GM12878 (cell line): ENCODE data around the gene AMELX. TPM values are rescaled to one million over a fixed set of nuclear protein-coding genes. Genes with fewer than 3 reads are reported as not detected.

Experiments used
- ATAC-seq: fragments of 200-7000 bp; cut with Tn5 transposase; 3 replicates; pipeline ENCODE4 v1.9.1; 2020; ENCODE audit warnings: mild to moderate bottlenecking, moderate library complexity
- BruUV-seq: library from RNA; stranded (reverse); fragments of 400-500 nt; replicated peaks from 2 replicates; lab custom pipeline; 2021; lab: Mats Ljungman, UMichigan
- CTCF ChIA-PET: fragments of 300-600 bp; sonication (Branson Sonifier 250); formaldehyde crosslinking; extraction: SDS; loops from one replicate; lab custom pipeline; 2021; ENCODE audit warnings: inconsistent platforms; lab: Yijun Ruan, JAX
- POLR2A ChIA-PET: fragments of 350-600 bp; formaldehyde crosslinking; extraction: SDS; loops from one replicate; lab custom pipeline; 2021; ENCODE audit warnings: inconsistent platforms; lab: Charles Lee
- RAD21 ChIA-PET: fragments of 300-600 bp; sonication (Branson Sonifier 250); formaldehyde crosslinking; loops from one replicate; lab custom pipeline; 2023; ENCODE audit warnings: antibody characterized with exemption; ENCODE audit not compliant: unreplicated experiment; lab: Charles Lee
- SMC1A ChIA-PET: fragments of 300-600 bp; sonication (Branson Sonifier 250); formaldehyde crosslinking; loops from one replicate; lab custom pipeline; 2023; ENCODE audit not compliant: unreplicated experiment, uncharacterized antibody; lab: Charles Lee
- DNase-seq: peaks from one replicate; pipeline ENCODE4 v3.0.0-alpha.2; 2011; ENCODE audit warnings: low read depth, low spot score
- FAIRE-seq: peaks from 3 replicates; lab custom pipeline; 2011; peaks lifted over from hg19 to GRCh38; lab: Jason Lieb, UNC
- H2AFZ ChIP-seq: 2 replicates; pipeline ENCODE4 v1.6.0; 2011; ENCODE audit warnings: low read depth, low read length, control low read depth; ENCODE audit not compliant: control insufficient read depth
- H3K27ac ChIP-seq: 2 replicates; pipeline ENCODE4 v1.5.1; 2011; ENCODE audit warnings: control low read depth; ENCODE audit not compliant: control insufficient read depth, insufficient read depth
- H3K27me3 ChIP-seq, 2 experiments: replicated peaks in 1 of 2; 2 replicates each; pipeline versions ENCODE4 v1.6.0 to v1.6.1; 2011; ENCODE audit warnings: low read length in 1 of 2; ENCODE audit not compliant: control insufficient read depth in 2 of 2, insufficient read depth in 2 of 2
- H3K36me3 ChIP-seq, 2 experiments: 2 replicates each; pipeline ENCODE4 v1.5.1; 2011; ENCODE audit warnings: low read length in 1 of 2; ENCODE audit not compliant: control insufficient read depth in 2 of 2, insufficient read depth in 2 of 2
- H3K4me1 ChIP-seq: 2 replicates; pipeline ENCODE4 v1.6.1; 2011; ENCODE audit warnings: mild to moderate bottlenecking, low read length, moderate library complexity, mixed read lengths; ENCODE audit not compliant: control insufficient read depth, insufficient read depth
- H3K4me2 ChIP-seq: 2 replicates; pipeline ENCODE4 v1.6.0; 2011; ENCODE audit warnings: control low read depth; ENCODE audit not compliant: control insufficient read depth, insufficient read depth
- H3K4me3 ChIP-seq: fragments of 200-600 bp; sonication (generic); 2 replicates; pipeline ENCODE4 v1.5.1; 2016
- H3K79me2 ChIP-seq: 2 replicates; pipeline ENCODE4 v1.6.0; 2011; ENCODE audit warnings: low read length; ENCODE audit not compliant: control insufficient read depth, insufficient read depth
- H3K9ac ChIP-seq: 2 replicates; pipeline ENCODE4 v1.8.0; 2011; ENCODE audit warnings: low read length, control low read depth, mixed read lengths; ENCODE audit not compliant: control insufficient read depth, insufficient read depth
- H3K9me3 ChIP-seq: replicated peaks from 3 replicates; pipeline ENCODE4 v1.5.1; 2011; ENCODE audit warnings: mild to moderate bottlenecking, low read length; ENCODE audit not compliant: control insufficient read depth, insufficient read depth
- H4K20me1 ChIP-seq: 2 replicates; pipeline ENCODE4 v1.6.0; 2011; ENCODE audit not compliant: control insufficient read depth, insufficient read depth
- E2F4 ChIP-seq: IDR thresholded peaks from 2 replicates; pipeline ENCODE4 v1.6.1; 2012; ENCODE audit warnings: low read depth, low read length, improper control_type of control experiment
- KLF5 ChIP-seq: fragments of 450-650 bp; IDR thresholded peaks from 2 replicates; pipeline ENCODE4 v1.6.1; 2014; ENCODE audit warnings: mild to moderate bottlenecking; ENCODE audit not compliant: partially characterized antibody
- SUPT20H ChIP-seq: IDR thresholded peaks from 2 replicates; pipeline ENCODE4 v1.6.1; 2011; ENCODE audit warnings: low read depth, mild to moderate bottlenecking, low read length, moderate library complexity, borderline replicate concordance; ENCODE audit not compliant: control insufficient read depth
- TBL1XR1 ChIP-seq: IDR thresholded peaks from 2 replicates; pipeline ENCODE4 v1.6.1; 2012; ENCODE audit warnings: low read depth, low read length, improper control_type of control experiment
- WGBS: methylation state at CpG from one replicate; pipeline ENCODE4 v1.1.6; 2016; ENCODE audit warnings: low lambda C conversion rate; ENCODE audit not compliant: insufficient replicate concordance, insufficient coverage; ENCODE audit errors: missing lambda C conversion rate; 5-methylcytosine and 5-hydroxymethylcytosine counted together
- in situ Hi-C: fragments of 300-500 bp; cut with MboI; formaldehyde crosslinking; loops from 9 replicates; pipeline ENCODE4 v1.14.3; 2018; ENCODE audit warnings: mixed read lengths
- intact Hi-C: fragments of 100-400 bp; cut with micrococcal nuclease; formaldehyde crosslinking; loops from one replicate; pipeline ENCODE4 v1.14.2; 2022; ENCODE audit not compliant: unreplicated experiment
- polyA plus RNA-seq, 11 experiments: library from polyadenylated mRNA; depleted of rRNA in 4 of 11; unstranded in 6 of 11; stranded (reverse) in 5 of 11; fragments of >200 nt; fragmentation: Nextera tagmentation in 4 of 11; fragmentation: Illumina TruSeq in 1 of 11; extraction: Ambion mirVana in 4 of 11; extraction: Trizol in 1 of 11; gene quantifications; 1 replicate in 1 of 11; 2 replicates in 10 of 11; pipeline versions ENCODE4 v1.2.1 to v1.2.3, GENCODE V29; 2011 to 2016; ENCODE audit warnings: inconsistent platforms in 2 of 11, missing spikeins in 2 of 11, low read depth in 1 of 11
- total RNA-seq, 4 experiments: library from RNA; depleted of rRNA in 3 of 4; stranded (reverse); fragments of >200 nt in 3 of 4; fragmentation: Illumina TruSeq in 1 of 4; extraction: Trizol in 1 of 4; gene quantifications; 2 replicates each; pipeline versions ENCODE4 v1.2.1 to v1.2.3, GENCODE V29; 2013 to 2021
- TF ChIP-seq, protein P1 (sequence below): IDR thresholded peaks from 2 replicates; pipeline ENCODE4 v1.6.1; 2011; ENCODE audit warnings: low read depth, low read length, improper control_type of control experiment, borderline replicate concordance
- TF ChIP-seq, protein P2 (sequence below): IDR thresholded peaks from 2 replicates; pipeline ENCODE4 v1.6.1; 2012; ENCODE audit warnings: low read depth, low read length, improper control_type of control experiment

AMELX gene
- total and polyA plus RNA-seq, 10 of the 15 experiments (the other 5 are each of a cell fraction or from before 2014, with no cell fraction given) = not detected

DNA sequence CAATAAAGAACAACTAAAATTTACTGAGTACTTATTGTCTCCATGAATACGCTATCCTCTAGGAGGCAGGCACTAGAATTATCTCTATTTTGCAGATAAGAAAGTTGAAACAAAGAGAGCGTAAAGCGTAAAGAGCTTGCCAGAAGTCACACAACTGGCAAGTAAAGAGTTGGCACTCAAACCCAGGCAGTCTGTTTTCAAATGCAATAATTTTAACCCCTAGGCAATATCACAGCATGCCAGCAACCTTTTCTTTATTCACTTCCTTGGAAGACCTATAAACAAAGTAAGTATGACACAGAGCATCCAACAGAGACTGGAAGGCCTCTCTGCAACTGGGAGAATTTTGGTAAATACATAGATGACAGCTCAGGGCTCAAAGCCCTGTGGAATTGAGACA lies 23.2 kb upstream of the AMELX start:
- intact Hi-C loops = loop anchor here (5.0 kb wide), 1 partner anchor 172 kb away; no protein-coding TSS in a partner anchor
- TF ChIP-seq E2F4 (no peak), SUPT20H (no peak), TBL1XR1 (no peak), KLF5 (no peak)
- TF ChIP-seq, protein P1, sequence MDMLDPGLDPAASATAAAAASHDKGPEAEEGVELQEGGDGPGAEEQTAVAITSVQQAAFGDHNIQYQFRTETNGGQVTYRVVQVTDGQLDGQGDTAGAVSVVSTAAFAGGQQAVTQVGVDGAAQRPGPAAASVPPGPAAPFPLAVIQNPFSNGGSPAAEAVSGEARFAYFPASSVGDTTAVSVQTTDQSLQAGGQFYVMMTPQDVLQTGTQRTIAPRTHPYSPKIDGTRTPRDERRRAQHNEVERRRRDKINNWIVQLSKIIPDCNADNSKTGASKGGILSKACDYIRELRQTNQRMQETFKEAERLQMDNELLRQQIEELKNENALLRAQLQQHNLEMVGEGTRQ = no peak
- TF ChIP-seq, protein P2, sequence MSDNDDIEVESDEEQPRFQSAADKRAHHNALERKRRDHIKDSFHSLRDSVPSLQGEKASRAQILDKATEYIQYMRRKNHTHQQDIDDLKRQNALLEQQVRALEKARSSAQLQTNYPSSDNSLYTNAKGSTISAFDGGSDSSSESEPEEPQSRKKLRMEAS = no peak
- H3K27ac ChIP-seq = no peak overlapping the region
- H3K4me2 ChIP-seq = no peak overlapping the region
- no peaks in the 10 kb centered on the region for H3K4me1 ChIP-seq
- no peak for ATAC-seq
- ChIA-PET CTCF (no interaction called here), POLR2A (no interaction called here), SMC1A (no interaction called here), RAD21 (no interaction called here)
- in situ Hi-C loops = no loop called here
- H3K4me3 ChIP-seq = no peak overlapping the region
- H3K79me2 ChIP-seq = no peaks in the 10 kb centered on the region
- 25% methylated on average over 3 of the region's 3 CpGs for WGBS
- H2AFZ ChIP-seq = no peak overlapping the region
- DNase-seq = no peak
- no peaks in the 10 kb centered on the region; a peak in 1 of 4 replicates for H3K27me3 ChIP-seq
- no peak for FAIRE-seq
- BruUV-seq = no TSS peak
- no peaks in the 10 kb centered on the region for H4K20me1 ChIP-seq
- no peaks in the 10 kb centered on the region for H3K9me3 ChIP-seq
- no peak overlapping the region for H3K9ac ChIP-seq
- H3K36me3 ChIP-seq = no peaks in the 10 kb centered on the region
